HG03060 (cell line): ENCODE measurements around the gene SLC22A16.

Experiments used
- ATAC-seq: cut with Tn5 transposase; IDR thresholded peaks from one replicate; pipeline ENCODE4 v1.9.1; 2021; ENCODE audit warnings: low read depth, moderate number of reproducible peaks; ENCODE audit not compliant: unreplicated experiment

The SLC22A16 gene

GRCh38 chr6:110449541-110449895 is 26.9 kb downstream of the SLC22A16 start:
- ATAC-seq, result no peak

- ATAC-seq, result no peak
Measured at GRCh38 chr6:110448846-110449540, 27.4 kb downstream of the SLC22A16 start.

GRCh38 chr6:110447761-110448160 is 28.7 kb downstream of the SLC22A16 start:
- ATAC-seq, result no peak

GRCh38 chr6:110446405-110446804 is 30.0 kb downstream of the SLC22A16 start:
- ATAC-seq, result no peak

- ATAC-seq, result no peak
Measured at GRCh38 chr6:110440026-110440425, 36.4 kb downstream of the SLC22A16 start.

GRCh38 chr6:110439356-110439755 is 37.1 kb downstream of the SLC22A16 start:
- ATAC-seq, result no peak

GRCh38 chr6:110434961-110435602 is 41.3 kb downstream of the SLC22A16 start:
- no peak for ATAC-seq

GRCh38 chr6:110432285-110432900 is 44.0 kb downstream of the SLC22A16 start:
- ATAC-seq, result no peak

- no peak for ATAC-seq
Measured at GRCh38 chr6:110430741-110431140, 45.7 kb downstream of the SLC22A16 start.

GRCh38 chr6:110430236-110430635 is 46.2 kb downstream of the SLC22A16 start:
- ATAC-seq, result no peak

- ATAC-seq, result no peak
Measured at GRCh38 chr6:110428153-110428552, 48.3 kb downstream of the SLC22A16 start.

- ATAC-seq, result no peak
Measured at GRCh38 chr6:110425816-110426215, 50.6 kb downstream of the SLC22A16 start.

GRCh38 chr6:110422444-110422822 is 54.0 kb downstream of the SLC22A16 start:
- ATAC-seq, result no peak

GRCh38 chr6:110421749-110422443 is 54.5 kb downstream of the SLC22A16 start:
- ATAC-seq, result no peak

- ATAC-seq, result no peak
Measured at GRCh38 chr6:110419028-110419739, 57.2 kb downstream of the SLC22A16 start.

GRCh38 chr6:110418594-110418993 is 57.8 kb downstream of the SLC22A16 start:
- ATAC-seq, result no peak

GRCh38 chr6:110415086-110415916 is 61.1 kb downstream of the SLC22A16 start, which contains the start of gene DDO:
Gene DDO (minus strand): TSS chr6:110415575. CDS start chr6:110413462, 2,113 bp downstream.
- no peak for ATAC-seq

GRCh38 chr6:110414669-110415068 is 61.7 kb downstream of the SLC22A16 start:
- no peak for ATAC-seq

- no peak for ATAC-seq
Measured at GRCh38 chr6:110412360-110412759, 64.1 kb downstream of the SLC22A16 start.

GRCh38 chr6:110410511-110410910 is 65.9 kb downstream of the SLC22A16 start:
- no peak for ATAC-seq
